ENCODE results near the gene THSD7B.

Gene THSD7B

GRCh38 chr2:136785215-136785614, 19.9 kb downstream of the THSD7B start:
- Histone ChIP-seq H3K27ac (ENCODE audit: low read length, poor library complexity, severe bottlenecking) (no peak overlapping the region), H3K27me3 (ENCODE audit: control insufficient read depth in 1 of 2, insufficient read depth in 1 of 2, low read length in 2 of 2) (no peaks in the 10 kb centered on the region), H2BK12ac (ENCODE audit: low read length in 2 of 2) (no peak overlapping the region), H3K4me2 (ENCODE audit: low read length, poor library complexity, severe bottlenecking) (no peak overlapping the region), H3K14ac (ENCODE audit: low read length in 2 of 2) (no peak overlapping the region), H3K9me3 (ENCODE audit: control insufficient read depth, low read length) (no peaks in the 10 kb centered on the region), H2AFZ (ENCODE audit: low read depth, low read length) (no peak overlapping the region), H3K9ac (ENCODE audit: low read length) (no peak overlapping the region), H3K4me3 (ENCODE audit: insufficient read depth in 1 of 2, low read depth in 1 of 2, low read length in 2 of 2) (no peak overlapping the region), H4K91ac (ENCODE audit: low read length) (no peak overlapping the region), H4K8ac (ENCODE audit: low read length) (no peak overlapping the region), H3K79me1 (replicated peaks; ENCODE audit: low read length, poor library complexity, severe bottlenecking) (no peaks in the 10 kb centered on the region), H3K23ac (ENCODE audit: low read length in 2 of 2) (no peak overlapping the region), H2BK15ac (ENCODE audit: low read depth, poor library complexity, severe bottlenecking) (no peak overlapping the region), H3K36me3 (ENCODE audit: control insufficient read depth in 1 of 2, insufficient read depth in 2 of 2, low read depth in 1 of 2, low read length in 2 of 2) (no peaks in the 10 kb centered on the region), H2BK120ac (ENCODE audit: low read depth, low read length) (no peak overlapping the region), H3K4me1 (ENCODE audit: control insufficient read depth, insufficient read depth, low read depth, low read length) (no peaks in the 10 kb centered on the region), H2AK5ac (ENCODE audit: low read length, severe bottlenecking) (no peak overlapping the region), H3K4ac (ENCODE audit: low read depth in 1 of 2, low read length in 2 of 2) (no peak overlapping the region), H2BK5ac (ENCODE audit: low read depth, low read length, poor library complexity, severe bottlenecking) (no peak overlapping the region), H3K18ac (ENCODE audit: low read depth in 1 of 2, low read length in 2 of 2) (no peak overlapping the region)
- WGBS, result 75% methylated on average over 2 of the region's 3 CpGs
- DNase-seq, result no peak

GRCh38 chr2:136787970-136788369, 22.6 kb downstream of the THSD7B start:
- no peak overlapping the region for H2BK120ac ChIP-seq (ENCODE audit: low read depth, low read length)
- H3K23ac ChIP-seq (ENCODE audit: low read length in 2 of 2), result no peak overlapping the region
- 61% methylated on average over 3 of the region's 3 CpGs for WGBS
- H3K9me3 ChIP-seq (ENCODE audit: control insufficient read depth, low read length), result no peaks in the 10 kb centered on the region
- H3K14ac ChIP-seq (ENCODE audit: low read length in 2 of 2), result no peak overlapping the region
- H3K18ac ChIP-seq (ENCODE audit: low read depth in 1 of 2, low read length in 2 of 2), result no peak overlapping the region
- no peaks in the 10 kb centered on the region for H3K36me3 ChIP-seq (ENCODE audit: control insufficient read depth in 1 of 2, insufficient read depth in 2 of 2, low read depth in 1 of 2, low read length in 2 of 2)
- no peak overlapping the region for H4K91ac ChIP-seq (ENCODE audit: low read length)
- DNase-seq, result no peak
- no peak overlapping the region for H3K27ac ChIP-seq (ENCODE audit: low read length, poor library complexity, severe bottlenecking)
- no peak overlapping the region for H2BK5ac ChIP-seq (ENCODE audit: low read depth, low read length, poor library complexity, severe bottlenecking)
- no peak overlapping the region for H2BK12ac ChIP-seq (ENCODE audit: low read length in 2 of 2)
- H2AK5ac ChIP-seq (ENCODE audit: low read length, severe bottlenecking), result no peak overlapping the region
- no peaks in the 10 kb centered on the region for H3K4me1 ChIP-seq (ENCODE audit: control insufficient read depth, insufficient read depth, low read depth, low read length)
- H3K4me3 ChIP-seq (ENCODE audit: insufficient read depth in 1 of 2, low read depth in 1 of 2, low read length in 2 of 2), result no peak overlapping the region
- no peak overlapping the region for H3K4me2 ChIP-seq (ENCODE audit: low read length, poor library complexity, severe bottlenecking)
- H3K9ac ChIP-seq (ENCODE audit: low read length), result no peak overlapping the region
- no peak overlapping the region for H3K4ac ChIP-seq (ENCODE audit: low read depth in 1 of 2, low read length in 2 of 2)
- no peak overlapping the region for H2AFZ ChIP-seq (ENCODE audit: low read depth, low read length)
- H3K79me1 ChIP-seq (replicated peaks; ENCODE audit: low read length, poor library complexity, severe bottlenecking), result no peaks in the 10 kb centered on the region
- no peaks in the 10 kb centered on the region for H3K27me3 ChIP-seq (ENCODE audit: control insufficient read depth in 1 of 2, insufficient read depth in 1 of 2, low read length in 2 of 2)
- H4K8ac ChIP-seq (ENCODE audit: low read length), result no peak overlapping the region
- H2BK15ac ChIP-seq (ENCODE audit: low read depth, poor library complexity, severe bottlenecking), result no peak overlapping the region

- H2AFZ ChIP-seq (ENCODE audit: low read depth, low read length), result no peak overlapping the region
- H3K4me2 ChIP-seq (ENCODE audit: low read length, poor library complexity, severe bottlenecking), result no peak overlapping the region
- no peak overlapping the region for H3K27ac ChIP-seq (ENCODE audit: low read length, poor library complexity, severe bottlenecking)
- H2BK120ac ChIP-seq (ENCODE audit: low read depth, low read length), result no peak overlapping the region
- H2BK15ac ChIP-seq (ENCODE audit: low read depth, poor library complexity, severe bottlenecking), result no peak overlapping the region
- no peak overlapping the region for H2BK12ac ChIP-seq (ENCODE audit: low read length in 2 of 2)
- no peak overlapping the region for H3K4ac ChIP-seq (ENCODE audit: low read depth in 1 of 2, low read length in 2 of 2)
- H3K36me3 ChIP-seq (ENCODE audit: control insufficient read depth in 1 of 2, insufficient read depth in 2 of 2, low read depth in 1 of 2, low read length in 2 of 2), result no peaks in the 10 kb centered on the region
- 38% methylated on average over 4 of the region's 4 CpGs for WGBS
- H3K79me1 ChIP-seq (replicated peaks; ENCODE audit: low read length, poor library complexity, severe bottlenecking), result no peaks in the 10 kb centered on the region
- no peak for DNase-seq
- H3K4me3 ChIP-seq (ENCODE audit: insufficient read depth in 1 of 2, low read depth in 1 of 2, low read length in 2 of 2), result no peak overlapping the region
- no peak overlapping the region for H2BK5ac ChIP-seq (ENCODE audit: low read depth, low read length, poor library complexity, severe bottlenecking)
- H3K9ac ChIP-seq (ENCODE audit: low read length), result no peak overlapping the region
- H2AK5ac ChIP-seq (ENCODE audit: low read length, severe bottlenecking), result no peak overlapping the region
- H3K4me1 ChIP-seq (ENCODE audit: control insufficient read depth, insufficient read depth, low read depth, low read length), result no peaks in the 10 kb centered on the region
- no peaks in the 10 kb centered on the region for H3K27me3 ChIP-seq (ENCODE audit: control insufficient read depth in 1 of 2, insufficient read depth in 1 of 2, low read length in 2 of 2)
- no peak overlapping the region for H3K14ac ChIP-seq (ENCODE audit: low read length in 2 of 2)
- H4K91ac ChIP-seq (ENCODE audit: low read length), result no peak overlapping the region
- H3K18ac ChIP-seq (ENCODE audit: low read depth in 1 of 2, low read length in 2 of 2), result no peak overlapping the region
- H4K8ac ChIP-seq (ENCODE audit: low read length), result no peak overlapping the region
- H3K9me3 ChIP-seq (ENCODE audit: control insufficient read depth, low read length), result no peaks in the 10 kb centered on the region
- no peak overlapping the region for H3K23ac ChIP-seq (ENCODE audit: low read length in 2 of 2)
Observed at GRCh38 chr2:136796339-136796738, 31.0 kb downstream of the THSD7B start.

GRCh38 chr2:136798766-136799165, 33.4 kb downstream of the THSD7B start:
- Histone ChIP-seq H3K27me3 (ENCODE audit: control insufficient read depth in 1 of 2, insufficient read depth in 1 of 2, low read length in 2 of 2) (no peaks in the 10 kb centered on the region), H2BK15ac (ENCODE audit: low read depth, poor library complexity, severe bottlenecking) (no peak overlapping the region), H2AK5ac (ENCODE audit: low read length, severe bottlenecking) (no peak overlapping the region), H3K14ac (ENCODE audit: low read length in 2 of 2) (no peak overlapping the region), H3K27ac (ENCODE audit: low read length, poor library complexity, severe bottlenecking) (no peak overlapping the region), H3K18ac (ENCODE audit: low read depth in 1 of 2, low read length in 2 of 2) (no peak overlapping the region), H3K4me2 (ENCODE audit: low read length, poor library complexity, severe bottlenecking) (no peak overlapping the region), H2BK120ac (ENCODE audit: low read depth, low read length) (no peak overlapping the region), H3K9ac (ENCODE audit: low read length) (no peak overlapping the region), H3K23ac (ENCODE audit: low read length in 2 of 2) (no peak overlapping the region), H3K4ac (ENCODE audit: low read depth in 1 of 2, low read length in 2 of 2) (no peak overlapping the region), H2AFZ (ENCODE audit: low read depth, low read length) (no peak overlapping the region), H2BK5ac (ENCODE audit: low read depth, low read length, poor library complexity, severe bottlenecking) (no peak overlapping the region), H2BK12ac (ENCODE audit: low read length in 2 of 2) (no peak overlapping the region), H3K9me3 (ENCODE audit: control insufficient read depth, low read length) (no peaks in the 10 kb centered on the region), H4K8ac (ENCODE audit: low read length) (no peak overlapping the region), H3K36me3 (ENCODE audit: control insufficient read depth in 1 of 2, insufficient read depth in 2 of 2, low read depth in 1 of 2, low read length in 2 of 2) (no peaks in the 10 kb centered on the region), H3K4me3 (ENCODE audit: insufficient read depth in 1 of 2, low read depth in 1 of 2, low read length in 2 of 2) (no peak overlapping the region), H3K4me1 (ENCODE audit: control insufficient read depth, insufficient read depth, low read depth, low read length) (no peaks in the 10 kb centered on the region), H4K91ac (ENCODE audit: low read length) (no peak overlapping the region), H3K79me1 (replicated peaks; ENCODE audit: low read length, poor library complexity, severe bottlenecking) (no peaks in the 10 kb centered on the region)
- DNase-seq, result no peak

All from mesenchymal stem cell (in vitro differentiated cells and primary cell).